GM12878 (cell line): ENCODE measurements around the gene ZNF133. TPM values are rescaled to one million over a fixed set of nuclear protein-coding genes. Genes with fewer than 3 reads are reported as not detected.

Source experiments
- BACH1 ChIP-seq: fragments of 450-650 bp; IDR thresholded peaks from 2 replicates; pipeline ENCODE4 v1.6.1; 2017; ENCODE audit warnings: mild to moderate bottlenecking, borderline replicate concordance
- BMI1 ChIP-seq: fragments of 450-650 bp; IDR thresholded peaks from 2 replicates; pipeline ENCODE4 v1.6.1; 2016; ENCODE audit warnings: mild to moderate bottlenecking, moderate library complexity, borderline replicate concordance
- BRCA1 ChIP-seq: IDR thresholded peaks from 2 replicates; pipeline ENCODE4 v1.6.1; 2011; ENCODE audit warnings: low read depth, low read length, improper control_type of control experiment
- CBFB ChIP-seq: IDR thresholded peaks from 2 replicates; pipeline ENCODE4 v1.6.1; 2016; ENCODE audit warnings: antibody characterized with exemption, low read depth
- ETV6 ChIP-seq, 2 experiments: fragments of 450-650 bp in 1 of 2; IDR thresholded peaks in 1 of 2; conservative IDR thresholded peaks in 1 of 2; 2 replicates each; pipeline ENCODE4 v1.6.1; 2014; ENCODE audit warnings: antibody characterized with exemption in 1 of 2, borderline replicate concordance in 1 of 2, low read depth in 1 of 2, mild to moderate bottlenecking in 1 of 2, moderate library complexity in 1 of 2
- JUNB ChIP-seq: IDR thresholded peaks from 2 replicates; pipeline ENCODE4 v1.6.1; 2016; ENCODE audit warnings: antibody characterized with exemption, mild to moderate bottlenecking
- KLF5 ChIP-seq: fragments of 450-650 bp; IDR thresholded peaks from 2 replicates; pipeline ENCODE4 v1.6.1; 2014; ENCODE audit warnings: mild to moderate bottlenecking; ENCODE audit not compliant: partially characterized antibody
- MTA2 ChIP-seq: fragments of 450-650 bp; IDR thresholded peaks from 2 replicates; pipeline ENCODE4 v1.6.1; 2016; ENCODE audit warnings: low read depth, mild to moderate bottlenecking, moderate library complexity
- MTA3 ChIP-seq: IDR thresholded peaks from 2 replicates; pipeline ENCODE4 v1.6.1; 2012; ENCODE audit warnings: low read length, inconsistent platforms, borderline replicate concordance
- NFYA ChIP-seq: IDR thresholded peaks from 2 replicates; pipeline ENCODE4 v1.6.1; 2011; ENCODE audit warnings: low read depth, mild to moderate bottlenecking, low read length, improper control_type of control experiment, borderline replicate concordance
- RFX5 ChIP-seq: IDR thresholded peaks from 2 replicates; pipeline ENCODE4 v1.6.1; 2011; ENCODE audit warnings: low read depth, low read length, improper control_type of control experiment
- STAT1 ChIP-seq: fragments of 450-650 bp; conservative IDR thresholded peaks from 2 replicates; pipeline ENCODE4 v1.6.1; 2014; ENCODE audit warnings: antibody characterized with exemption, mild to moderate bottlenecking
- SUZ12 ChIP-seq: fragments of 200-600 bp; sonication (generic); IDR thresholded peaks from one replicate; pipeline ENCODE4 v1.6.1; 2018; ENCODE audit warnings: antibody characterized with exemption, mild to moderate bottlenecking; ENCODE audit not compliant: unreplicated experiment
- ZNF217 ChIP-seq: fragments of 450-650 bp; IDR thresholded peaks from 2 replicates; pipeline ENCODE4 v1.6.1; 2017; ENCODE audit warnings: antibody characterized with exemption, mild to moderate bottlenecking
- polyA plus RNA-seq, 11 experiments: library from polyadenylated mRNA; depleted of rRNA in 4 of 11; unstranded in 6 of 11; stranded (reverse) in 5 of 11; fragments of >200 nt; fragmentation: Nextera tagmentation in 4 of 11; fragmentation: Illumina TruSeq in 1 of 11; extraction: Ambion mirVana in 4 of 11; extraction: Trizol in 1 of 11; gene quantifications; 1 replicate in 1 of 11; 2 replicates in 10 of 11; pipeline versions ENCODE4 v1.2.1 to v1.2.3, GENCODE V29; 2011 to 2016; ENCODE audit warnings: inconsistent platforms in 2 of 11, missing spikeins in 2 of 11, low read depth in 1 of 11
- total RNA-seq, 4 experiments: library from RNA; depleted of rRNA in 3 of 4; stranded (reverse); fragments of >200 nt in 3 of 4; fragmentation: Illumina TruSeq in 1 of 4; extraction: Trizol in 1 of 4; gene quantifications; 2 replicates each; pipeline versions ENCODE4 v1.2.1 to v1.2.3, GENCODE V29; 2013 to 2021
- TF ChIP-seq, protein P1 (sequence below): fragments of 450-650 bp; formaldehyde crosslinking; IDR thresholded peaks from 2 replicates; pipeline ENCODE4 v1.4.0; 2022; ENCODE audit warnings: mild to moderate bottlenecking, moderate library complexity
- TF ChIP-seq, protein P2 (sequence below): fragments of 450-650 bp; formaldehyde crosslinking; IDR thresholded peaks from 2 replicates; pipeline ENCODE4 v1.5.0; 2022; ENCODE audit warnings: mild to moderate bottlenecking, missing genetic modification characterization
- TF ChIP-seq, protein P3 (sequence below), 3 experiments: IDR thresholded peaks in 2 of 3; conservative IDR thresholded peaks in 1 of 3; 2 replicates each; pipeline ENCODE4 v1.5.1; 2011; ENCODE audit warnings: low read depth in 3 of 3, low read length in 3 of 3, mild to moderate bottlenecking in 3 of 3, control low read depth in 2 of 3, moderate library complexity in 2 of 3, inconsistent platforms in 1 of 3, mixed read lengths in 1 of 3; ENCODE audit not compliant: control insufficient read depth in 2 of 3, insufficient read depth in 1 of 3; ENCODE audit errors: extremely low read depth in 1 of 3
- TF ChIP-seq, protein P4 (sequence below): fragments of 450-650 bp; IDR thresholded peaks from 2 replicates; pipeline ENCODE4 v1.6.1; 2017; ENCODE audit warnings: borderline replicate concordance

Gene ZNF133
- total and polyA plus RNA-seq, 10 of the 15 experiments (the other 5 are each of a cell fraction or from before 2014, with no cell fraction given), result 2.0 to 9.3 (median 7.3) TPM

DNA sequence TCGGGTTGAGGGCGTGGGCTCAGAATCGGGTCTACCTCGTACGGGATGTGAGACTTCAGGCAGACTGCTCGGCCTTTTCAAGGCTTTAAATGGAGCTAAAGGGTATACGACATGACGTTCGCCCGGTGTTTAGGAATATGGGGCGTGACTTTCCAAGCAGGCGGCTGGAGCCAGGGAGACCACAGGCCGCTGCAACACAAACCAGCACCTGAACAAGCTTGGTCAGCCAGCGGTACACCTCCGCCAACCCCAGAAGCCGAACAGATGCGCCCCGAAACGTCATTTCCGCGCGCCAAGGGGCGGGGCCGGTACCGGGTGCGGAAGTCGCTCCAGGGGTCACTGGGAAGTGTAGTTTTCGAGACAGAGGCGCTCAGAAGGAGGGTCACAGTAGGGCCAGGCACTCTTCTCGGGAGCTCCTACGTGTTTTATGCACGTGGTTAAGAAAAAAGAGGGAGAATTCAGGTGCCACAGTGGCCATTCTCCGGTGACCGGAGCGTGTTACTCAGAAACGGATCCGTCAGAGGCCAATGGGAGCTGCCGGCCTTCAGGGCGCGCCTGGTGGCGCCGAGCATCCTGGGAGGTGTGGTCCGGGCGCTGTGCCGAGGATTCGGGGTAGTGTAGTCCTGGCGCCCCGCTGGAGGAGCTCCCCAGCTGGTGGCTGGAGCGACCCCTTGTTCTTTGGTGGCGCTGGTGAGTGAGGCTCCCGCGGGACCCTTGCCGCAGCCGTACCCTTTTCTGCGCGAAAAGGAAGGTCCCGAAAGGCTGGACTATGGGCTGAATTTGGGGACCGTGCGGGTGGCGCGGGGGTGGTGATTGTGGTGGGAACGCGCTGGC lies at the start of gene ZNF133 (continued):
- TF ChIP-seq, protein P1, sequence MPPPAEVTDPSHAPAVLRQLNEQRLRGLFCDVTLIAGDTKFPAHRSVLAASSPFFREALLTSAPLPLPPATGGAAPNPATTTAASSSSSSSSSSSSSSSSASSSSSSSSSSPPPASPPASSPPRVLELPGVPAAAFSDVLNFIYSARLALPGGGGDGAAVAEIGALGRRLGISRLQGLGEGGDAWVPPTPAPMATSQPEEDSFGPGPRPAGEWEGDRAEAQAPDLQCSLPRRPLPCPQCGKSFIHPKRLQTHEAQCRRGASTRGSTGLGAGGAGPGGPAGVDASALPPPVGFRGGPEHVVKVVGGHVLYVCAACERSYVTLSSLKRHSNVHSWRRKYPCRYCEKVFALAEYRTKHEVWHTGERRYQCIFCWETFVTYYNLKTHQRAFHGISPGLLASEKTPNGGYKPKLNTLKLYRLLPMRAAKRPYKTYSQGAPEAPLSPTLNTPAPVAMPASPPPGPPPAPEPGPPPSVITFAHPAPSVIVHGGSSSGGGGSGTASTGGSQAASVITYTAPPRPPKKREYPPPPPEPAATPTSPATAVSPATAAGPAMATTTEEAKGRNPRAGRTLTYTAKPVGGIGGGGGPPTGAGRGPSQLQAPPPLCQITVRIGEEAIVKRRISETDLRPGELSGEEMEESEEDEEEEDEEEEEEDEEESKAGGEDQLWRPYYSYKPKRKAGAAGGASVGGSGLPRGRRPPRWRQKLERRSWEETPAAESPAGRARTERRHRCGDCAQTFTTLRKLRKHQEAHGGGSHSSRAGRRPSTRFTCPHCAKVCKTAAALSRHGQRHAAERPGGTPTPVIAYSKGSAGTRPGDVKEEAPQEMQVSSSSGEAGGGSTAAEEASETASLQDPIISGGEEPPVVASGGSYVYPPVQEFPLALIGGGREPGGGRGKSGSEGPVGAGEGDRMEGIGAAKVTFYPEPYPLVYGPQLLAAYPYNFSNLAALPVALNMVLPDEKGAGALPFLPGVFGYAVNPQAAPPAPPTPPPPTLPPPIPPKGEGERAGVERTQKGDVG, result no peak
- TF ChIP-seq, protein P2, sequence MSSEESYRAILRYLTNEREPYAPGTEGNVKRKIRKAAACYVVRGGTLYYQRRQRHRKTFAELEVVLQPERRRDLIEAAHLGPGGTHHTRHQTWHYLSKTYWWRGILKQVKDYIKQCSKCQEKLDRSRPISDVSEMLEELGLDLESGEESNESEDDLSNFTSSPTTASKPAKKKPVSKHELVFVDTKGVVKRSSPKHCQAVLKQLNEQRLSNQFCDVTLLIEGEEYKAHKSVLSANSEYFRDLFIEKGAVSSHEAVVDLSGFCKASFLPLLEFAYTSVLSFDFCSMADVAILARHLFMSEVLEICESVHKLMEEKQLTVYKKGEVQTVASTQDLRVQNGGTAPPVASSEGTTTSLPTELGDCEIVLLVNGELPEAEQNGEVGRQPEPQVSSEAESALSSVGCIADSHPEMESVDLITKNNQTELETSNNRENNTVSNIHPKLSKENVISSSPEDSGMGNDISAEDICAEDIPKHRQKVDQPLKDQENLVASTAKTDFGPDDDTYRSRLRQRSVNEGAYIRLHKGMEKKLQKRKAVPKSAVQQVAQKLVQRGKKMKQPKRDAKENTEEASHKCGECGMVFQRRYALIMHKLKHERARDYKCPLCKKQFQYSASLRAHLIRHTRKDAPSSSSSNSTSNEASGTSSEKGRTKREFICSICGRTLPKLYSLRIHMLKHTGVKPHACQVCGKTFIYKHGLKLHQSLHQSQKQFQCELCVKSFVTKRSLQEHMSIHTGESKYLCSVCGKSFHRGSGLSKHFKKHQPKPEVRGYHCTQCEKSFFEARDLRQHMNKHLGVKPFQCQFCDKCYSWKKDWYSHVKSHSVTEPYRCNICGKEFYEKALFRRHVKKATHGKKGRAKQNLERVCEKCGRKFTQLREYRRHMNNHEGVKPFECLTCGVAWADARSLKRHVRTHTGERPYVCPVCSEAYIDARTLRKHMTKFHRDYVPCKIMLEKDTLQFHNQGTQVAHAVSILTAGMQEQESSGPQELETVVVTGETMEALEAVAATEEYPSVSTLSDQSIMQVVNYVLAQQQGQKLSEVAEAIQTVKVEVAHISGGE (CRISPR knock-in tag), result peak; percentile 44
- TF ChIP-seq MTA2 (no peak), BACH1 (no peak), ETV6 (conservative IDR thresholded peaks at IDR 0.05 in 1 of 2, IDR thresholded peaks at IDR 0.05 in 1 of 2; ENCODE audit: borderline replicate concordance in 1 of 2, low read depth in 1 of 2) (no peak), NFYA (no peak), KLF5 (peak; percentile 85), BMI1 (no peak), JUNB (no peak), MTA3 (no peak), CBFB (peak; percentile 57), ZNF217 (no peak), SUZ12 (no peak), STAT1 (peak; percentile 97; the same call in 1 of the 2 replicates), RFX5 (no peak), BRCA1 (no peak)
- TF ChIP-seq, protein P3, sequence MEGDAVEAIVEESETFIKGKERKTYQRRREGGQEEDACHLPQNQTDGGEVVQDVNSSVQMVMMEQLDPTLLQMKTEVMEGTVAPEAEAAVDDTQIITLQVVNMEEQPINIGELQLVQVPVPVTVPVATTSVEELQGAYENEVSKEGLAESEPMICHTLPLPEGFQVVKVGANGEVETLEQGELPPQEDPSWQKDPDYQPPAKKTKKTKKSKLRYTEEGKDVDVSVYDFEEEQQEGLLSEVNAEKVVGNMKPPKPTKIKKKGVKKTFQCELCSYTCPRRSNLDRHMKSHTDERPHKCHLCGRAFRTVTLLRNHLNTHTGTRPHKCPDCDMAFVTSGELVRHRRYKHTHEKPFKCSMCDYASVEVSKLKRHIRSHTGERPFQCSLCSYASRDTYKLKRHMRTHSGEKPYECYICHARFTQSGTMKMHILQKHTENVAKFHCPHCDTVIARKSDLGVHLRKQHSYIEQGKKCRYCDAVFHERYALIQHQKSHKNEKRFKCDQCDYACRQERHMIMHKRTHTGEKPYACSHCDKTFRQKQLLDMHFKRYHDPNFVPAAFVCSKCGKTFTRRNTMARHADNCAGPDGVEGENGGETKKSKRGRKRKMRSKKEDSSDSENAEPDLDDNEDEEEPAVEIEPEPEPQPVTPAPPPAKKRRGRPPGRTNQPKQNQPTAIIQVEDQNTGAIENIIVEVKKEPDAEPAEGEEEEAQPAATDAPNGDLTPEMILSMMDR (IDR thresholded peaks at IDR 0.05 in 2 of 3, conservative IDR thresholded peaks at IDR 0.05 in 1 of 3; ENCODE audit: control insufficient read depth in 2 of 3, extremely low read depth in 1 of 3, insufficient read depth in 1 of 3, low read depth in 3 of 3, low read length in 3 of 3), result peak in 2 of 3 experiments; percentile 13 to 14; a peak in 2 of 6 replicates
- TF ChIP-seq, protein P4, sequence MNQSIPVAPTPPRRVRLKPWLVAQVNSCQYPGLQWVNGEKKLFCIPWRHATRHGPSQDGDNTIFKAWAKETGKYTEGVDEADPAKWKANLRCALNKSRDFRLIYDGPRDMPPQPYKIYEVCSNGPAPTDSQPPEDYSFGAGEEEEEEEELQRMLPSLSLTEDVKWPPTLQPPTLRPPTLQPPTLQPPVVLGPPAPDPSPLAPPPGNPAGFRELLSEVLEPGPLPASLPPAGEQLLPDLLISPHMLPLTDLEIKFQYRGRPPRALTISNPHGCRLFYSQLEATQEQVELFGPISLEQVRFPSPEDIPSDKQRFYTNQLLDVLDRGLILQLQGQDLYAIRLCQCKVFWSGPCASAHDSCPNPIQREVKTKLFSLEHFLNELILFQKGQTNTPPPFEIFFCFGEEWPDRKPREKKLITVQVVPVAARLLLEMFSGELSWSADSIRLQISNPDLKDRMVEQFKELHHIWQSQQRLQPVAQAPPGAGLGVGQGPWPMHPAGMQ, result no peak
